Mesodermal cell (in vitro differentiated cells): Measurements from ENCODE around the gene ALDH16A1.
A peak's percentile ranks its signal among the peaks of the same experiment; 100 is the strongest.
"Not testable (repeated sequence)": the region's sequence is repeated elsewhere in the genome, so short reads cannot be mapped to it uniquely, and the experiment has no call there.

ENCODE experiments used
- H3K27ac ChIP-seq: 2 replicates; pipeline ENCODE4 v1.7.0; 2013; ENCODE audit warnings: mild to moderate bottlenecking, low read depth, low read length, moderate library complexity; ENCODE audit not compliant: severe bottlenecking
- H3K36me3 ChIP-seq: 2 replicates; pipeline ENCODE4 v1.7.1; 2013; ENCODE audit warnings: mild to moderate bottlenecking, low read length, moderate library complexity; ENCODE audit not compliant: control insufficient read depth, insufficient read depth
- H3K4me1 ChIP-seq: one replicate; pipeline ENCODE4 v1.7.1; 2013; ENCODE audit warnings: mild to moderate bottlenecking, low read length; ENCODE audit not compliant: insufficient read depth, control insufficient read depth, poor library complexity, severe bottlenecking
- H3K4me3 ChIP-seq: 2 replicates; pipeline ENCODE4 v1.7.0; 2013; ENCODE audit warnings: low read length, control low read depth, mild to moderate bottlenecking; ENCODE audit not compliant: insufficient read depth, poor library complexity, severe bottlenecking; ENCODE audit errors: extremely low read depth
- H3K9me3 ChIP-seq: 2 replicates; pipeline ENCODE4 v1.7.1; 2013; ENCODE audit warnings: mild to moderate bottlenecking, low read length, moderate library complexity; ENCODE audit not compliant: control insufficient read depth
- WGBS, 2 experiments: methylation state at CpG; one replicate each; pipeline ENCODE4 v1.1.5; 2013; ENCODE audit warnings: missing lambda C conversion rate in 2 of 2; ENCODE audit not compliant: insufficient coverage in 2 of 2; 5-methylcytosine and 5-hydroxymethylcytosine counted together

The ALDH16A1 gene

GRCh38 chr19:49451430-49452181, 1.4 kb upstream of the ALDH16A1 start, which contains the start of gene PIH1D1:
Gene PIH1D1, minus strand, starts transcription at chr19:49451814. Its CDS starts 240 bp downstream, at chr19:49451574.
- peaks cover 8% of the 10 kb centered on the region for H3K4me1 ChIP-seq
- peak within 1 kb of the TSS; percentile 97 for H3K27ac ChIP-seq
- WGBS, 2 experiments: 0% methylated on average over 37 to 41 of the region's 42 CpGs
- H3K9me3 ChIP-seq: no peaks in the 10 kb centered on the region
- peak within 1 kb of the TSS; percentile 88 for H3K4me3 ChIP-seq
- peaks cover 50% of the 10 kb centered on the region for H3K36me3 ChIP-seq

DNA sequence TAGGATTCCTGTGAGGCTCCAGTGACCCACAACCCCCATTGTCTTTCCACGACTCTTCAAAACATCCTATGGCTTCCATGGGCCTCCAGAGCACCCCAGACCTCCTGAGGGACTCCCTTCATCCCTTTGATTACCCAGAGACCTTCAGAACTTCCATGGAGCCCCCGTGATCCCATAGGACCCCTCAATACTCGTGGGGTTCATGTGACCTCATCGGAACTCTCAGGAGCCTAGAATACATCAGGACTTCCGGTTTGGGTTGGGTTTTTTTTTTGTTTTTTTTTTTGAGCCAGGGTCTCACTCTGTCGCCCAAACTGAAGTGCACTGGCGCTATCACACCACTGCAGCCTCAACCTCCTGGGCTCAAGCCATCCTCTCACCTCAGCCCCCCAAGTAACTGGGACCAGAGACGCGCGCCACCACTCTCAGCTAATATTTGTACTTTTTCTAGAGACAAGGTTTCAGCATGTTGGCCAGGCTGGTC, 774 bp downstream of the ALDH16A1 start:
- Histone ChIP-seq H3K4me1 (peaks cover 8% of the 10 kb centered on the region), H3K36me3 (peaks cover 39% of the 10 kb centered on the region), H3K4me3 (peak overlapping the region; percentile 88), H3K9me3 (no peaks in the 10 kb centered on the region), H3K27ac (peak overlapping the region; percentile 97)
- WGBS, 2 experiments: 0 to 29% methylated on average over 1 to 4 of the region's 10 CpGs

DNA sequence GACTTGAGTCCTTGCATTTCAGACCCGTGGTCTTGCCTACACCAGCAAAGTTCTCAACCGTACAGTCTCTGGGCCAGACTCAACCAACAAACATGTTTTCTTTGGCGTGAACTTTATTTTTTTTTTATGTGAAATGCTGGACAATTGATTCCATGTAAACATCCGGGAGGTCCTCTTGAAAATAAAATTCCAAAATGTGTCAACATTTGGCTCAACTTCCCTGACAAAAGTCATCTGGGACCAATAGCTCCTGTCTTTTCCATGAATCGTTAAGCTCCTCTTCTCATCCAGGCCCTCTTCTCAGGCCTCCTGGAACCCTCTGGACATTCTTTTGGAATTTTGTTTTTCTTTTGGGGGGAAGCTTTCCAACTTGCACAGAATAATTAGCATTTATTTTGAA, 2.7 kb downstream of the ALDH16A1 start:
- peaks cover 4% of the 10 kb centered on the region for H3K4me1 ChIP-seq
- no peak overlapping the region for H3K27ac ChIP-seq
- peaks cover 35% of the 10 kb centered on the region for H3K36me3 ChIP-seq
- WGBS, 2 experiments: 97 to 100% methylated on average over 4 of the region's 5 CpGs
- no peaks in the 10 kb centered on the region for H3K9me3 ChIP-seq
- H3K4me3 ChIP-seq: no peak overlapping the region

- peaks cover 35% of the 10 kb centered on the region for H3K36me3 ChIP-seq
- H3K4me3 ChIP-seq: no peak overlapping the region
- H3K9me3 ChIP-seq: no peaks in the 10 kb centered on the region
- peaks cover 4% of the 10 kb centered on the region for H3K4me1 ChIP-seq
- H3K27ac ChIP-seq: no peak overlapping the region
- WGBS, 2 experiments: 87 to 95% methylated on average over 3 of the region's 5 CpGs
Measured at GRCh38 chr19:49456326-49456725, 3.3 kb downstream of the ALDH16A1 start.

GRCh38 chr19:49458567-49458903, 5.5 kb downstream of the ALDH16A1 start:
- 84 to 100% methylated on average over 2 to 3 of the region's 5 CpGs for WGBS, 2 experiments
- no peaks in the 10 kb centered on the region for H3K9me3 ChIP-seq
- no peak overlapping the region for H3K27ac ChIP-seq
- H3K4me1 ChIP-seq: peaks cover 4% of the 10 kb centered on the region
- no peak overlapping the region for H3K4me3 ChIP-seq
- H3K36me3 ChIP-seq: peaks cover 39% of the 10 kb centered on the region

- H3K36me3 ChIP-seq: peaks cover 37% of the 10 kb centered on the region
- WGBS, 2 experiments: 88 to 96% methylated on average over 10 to 11 of the region's 12 CpGs
- no peaks in the 10 kb centered on the region for H3K9me3 ChIP-seq
- H3K4me3 ChIP-seq: no peak overlapping the region
- no peaks in the 10 kb centered on the region for H3K4me1 ChIP-seq
- no peak overlapping the region for H3K27ac ChIP-seq
Measured at GRCh38 chr19:49459388-49459787, 6.4 kb downstream of the ALDH16A1 start.

GRCh38 chr19:49461130-49461529, 8.1 kb downstream of the ALDH16A1 start:
- not testable (repeated sequence) for H3K27ac ChIP-seq, H3K4me3 ChIP-seq, H3K9me3 ChIP-seq, H3K4me1 ChIP-seq
- peaks cover 42% of the 10 kb centered on the region for H3K36me3 ChIP-seq
- WGBS, 2 experiments: no CpG with 5 or more reads among the region's 1 CpG

- H3K9me3 ChIP-seq: no peaks in the 10 kb centered on the region
- no peaks in the 10 kb centered on the region for H3K4me1 ChIP-seq
- no peak overlapping the region for H3K4me3 ChIP-seq
- H3K27ac ChIP-seq: no peak overlapping the region
- WGBS, 2 experiments: 96 to 97% methylated on average over 30 to 37 of the region's 37 CpGs
- peaks cover 41% of the 10 kb centered on the region for H3K36me3 ChIP-seq
Measured at GRCh38 chr19:49461656-49462055, 8.6 kb downstream of the ALDH16A1 start.

- Histone ChIP-seq H3K4me3 (no peak overlapping the region), H3K27ac (no peak overlapping the region), H3K36me3 (peaks cover 38% of the 10 kb centered on the region), H3K9me3 (no peaks in the 10 kb centered on the region), H3K4me1 (no peaks in the 10 kb centered on the region)
- WGBS, 2 experiments: 89 to 96% methylated on average over 10 to 12 of the region's 12 CpGs
Measured at GRCh38 chr19:49462492-49462891, 9.5 kb downstream of the ALDH16A1 start.

DNA sequence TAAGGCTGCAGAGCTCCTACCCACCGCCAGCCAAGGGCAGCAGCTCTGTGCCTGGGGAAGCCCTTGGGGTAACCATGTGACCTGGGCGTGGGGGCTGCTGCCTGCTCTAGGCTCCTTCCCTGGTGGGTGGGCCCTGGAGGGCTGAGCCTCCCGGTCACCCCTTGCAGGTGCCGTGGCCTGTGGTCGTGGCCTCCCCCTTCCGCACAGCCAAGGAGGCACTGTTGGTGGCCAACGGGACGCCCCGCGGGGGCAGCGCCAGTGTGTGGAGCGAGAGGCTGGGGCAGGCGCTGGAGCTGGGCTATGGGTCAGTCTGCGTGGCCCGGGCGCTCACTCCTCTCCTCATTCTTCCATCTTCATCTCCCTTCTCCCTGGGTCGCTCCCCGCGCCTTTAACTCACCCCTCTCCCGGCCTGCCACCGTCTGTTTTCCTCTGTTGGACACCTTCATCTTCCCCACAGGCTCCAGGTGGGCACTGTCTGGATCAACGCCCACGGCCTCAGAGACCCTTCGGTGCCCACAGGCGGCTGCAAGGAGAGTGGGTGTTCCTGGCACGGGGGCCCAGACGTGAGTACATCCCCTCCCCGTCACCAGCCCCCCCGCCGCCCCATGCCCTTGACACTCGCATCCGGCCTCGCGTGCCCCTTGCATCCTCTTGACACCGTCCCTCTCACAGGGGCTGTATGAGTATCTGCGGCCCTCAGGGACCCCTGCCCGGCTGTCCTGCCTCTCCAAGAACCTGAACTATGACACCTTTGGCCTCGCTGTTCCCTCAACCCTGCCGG, 11.1 kb downstream of the ALDH16A1 start:
- H3K27ac ChIP-seq: no peak overlapping the region
- H3K36me3 ChIP-seq: peaks cover 38% of the 10 kb centered on the region
- H3K4me3 ChIP-seq: no peak overlapping the region
- 94 to 97% methylated on average over 34 to 37 of the region's 39 CpGs for WGBS, 2 experiments
- no peaks in the 10 kb centered on the region for H3K4me1 ChIP-seq
- no peaks in the 10 kb centered on the region for H3K9me3 ChIP-seq

GRCh38 chr19:49465371-49465770, 12.3 kb downstream of the ALDH16A1 start:
- 86 to 94% methylated on average over 2 to 3 of the region's 3 CpGs for WGBS, 2 experiments
- H3K4me3 ChIP-seq: no peak overlapping the region
- no peak overlapping the region for H3K27ac ChIP-seq
- H3K36me3 ChIP-seq: peaks cover 35% of the 10 kb centered on the region
- H3K4me1 ChIP-seq: no peaks in the 10 kb centered on the region
- no peaks in the 10 kb centered on the region for H3K9me3 ChIP-seq
